ENCODE measurements around the gene GATAD1.
A peak's percentile ranks its signal among the peaks of the same experiment; 100 is the strongest.
"Not testable (repeated sequence)": the region's sequence is repeated elsewhere in the genome, so short reads cannot be mapped to it uniquely, and the experiment has no call there.

The GATAD1 gene, protein sequence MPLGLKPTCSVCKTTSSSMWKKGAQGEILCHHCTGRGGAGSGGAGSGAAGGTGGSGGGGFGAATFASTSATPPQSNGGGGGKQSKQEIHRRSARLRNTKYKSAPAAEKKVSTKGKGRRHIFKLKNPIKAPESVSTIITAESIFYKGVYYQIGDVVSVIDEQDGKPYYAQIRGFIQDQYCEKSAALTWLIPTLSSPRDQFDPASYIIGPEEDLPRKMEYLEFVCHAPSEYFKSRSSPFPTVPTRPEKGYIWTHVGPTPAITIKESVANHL

DNA sequence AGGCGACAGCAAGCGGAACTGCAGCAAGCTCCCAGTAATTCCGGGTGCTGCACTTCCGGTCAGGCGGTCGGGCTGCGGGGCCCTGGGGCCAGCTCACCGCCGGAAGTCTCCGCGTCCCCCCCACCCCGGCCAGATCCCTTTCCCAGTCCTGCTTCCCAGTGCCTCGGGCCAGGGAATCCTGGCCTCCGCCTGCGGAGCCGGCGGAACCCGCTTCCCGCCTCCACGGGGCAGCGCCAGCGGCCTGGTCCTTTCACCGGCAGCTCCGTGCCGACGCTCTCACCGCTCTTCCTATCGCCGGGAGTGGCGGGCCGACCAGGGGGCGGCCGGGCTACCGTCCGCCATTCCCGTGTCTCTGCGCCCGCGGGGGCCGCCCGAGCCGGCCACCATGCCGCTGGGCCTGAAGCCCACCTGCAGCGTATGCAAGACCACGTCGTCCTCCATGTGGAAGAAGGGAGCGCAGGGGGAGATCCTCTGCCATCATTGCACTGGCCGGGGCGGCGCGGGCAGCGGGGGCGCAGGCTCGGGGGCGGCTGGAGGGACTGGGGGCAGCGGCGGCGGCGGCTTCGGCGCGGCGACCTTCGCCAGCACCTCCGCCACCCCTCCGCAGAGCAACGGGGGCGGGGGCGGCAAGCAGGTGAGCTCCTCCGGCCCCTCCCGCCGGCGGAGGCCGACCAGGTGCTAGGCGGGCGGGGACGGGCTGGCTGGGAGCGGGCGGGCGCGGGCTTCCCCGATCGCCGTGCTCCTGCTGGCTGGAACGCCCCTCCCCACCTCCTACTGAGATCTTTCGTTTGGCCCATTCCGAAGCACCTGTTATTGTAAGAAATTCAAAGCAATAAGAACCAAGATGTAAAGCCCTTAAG lies at the start of gene GATAD1:
Gene GATAD1, plus strand, starts transcription at position 138 of the 860 bp plus-strand sequence. Its CDS starts 248 bp downstream, at position 386.
- peak; percentile 95 for DNase-seq

DNA sequence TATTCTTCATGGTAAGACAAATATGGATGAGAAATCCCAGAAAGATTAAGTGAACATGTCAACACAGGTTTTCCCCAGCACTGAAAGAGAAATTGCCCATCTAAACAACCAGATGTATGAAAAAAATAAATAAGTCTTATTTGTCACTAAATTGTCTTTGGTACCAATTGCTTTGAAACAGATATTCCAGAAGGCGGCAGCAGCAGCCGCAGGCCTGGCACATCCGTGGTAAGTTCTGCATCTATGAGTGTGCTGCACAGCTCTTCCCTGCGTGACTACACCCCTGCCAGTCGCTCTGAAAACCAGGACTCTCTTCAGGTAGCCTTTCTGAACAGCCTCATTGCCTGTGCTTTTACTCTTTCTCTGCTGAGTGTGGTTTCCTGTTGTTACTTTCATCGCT lies 49.7 kb upstream of the GATAD1 start:
- no peak for DNase-seq

DNA sequence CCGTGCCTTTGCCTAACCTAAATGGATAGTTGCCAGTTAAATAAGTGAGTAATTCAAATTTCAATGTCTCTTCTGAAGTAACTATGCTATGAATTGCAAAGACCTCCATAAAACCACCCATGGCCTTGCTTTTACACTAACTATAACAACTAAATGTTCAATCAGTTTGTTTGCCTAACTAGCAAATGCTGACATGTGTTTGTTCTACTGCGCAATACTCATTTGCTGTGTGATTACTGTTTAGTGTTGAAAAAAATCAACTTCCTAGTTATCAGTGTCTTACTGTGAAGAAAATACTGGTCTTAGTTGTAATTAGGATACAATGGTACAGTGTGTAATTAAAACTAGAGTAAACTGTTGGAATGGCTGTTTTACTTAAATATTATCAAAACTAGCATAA lies 47.3 kb upstream of the GATAD1 start:
- no peak for DNase-seq

DNA sequence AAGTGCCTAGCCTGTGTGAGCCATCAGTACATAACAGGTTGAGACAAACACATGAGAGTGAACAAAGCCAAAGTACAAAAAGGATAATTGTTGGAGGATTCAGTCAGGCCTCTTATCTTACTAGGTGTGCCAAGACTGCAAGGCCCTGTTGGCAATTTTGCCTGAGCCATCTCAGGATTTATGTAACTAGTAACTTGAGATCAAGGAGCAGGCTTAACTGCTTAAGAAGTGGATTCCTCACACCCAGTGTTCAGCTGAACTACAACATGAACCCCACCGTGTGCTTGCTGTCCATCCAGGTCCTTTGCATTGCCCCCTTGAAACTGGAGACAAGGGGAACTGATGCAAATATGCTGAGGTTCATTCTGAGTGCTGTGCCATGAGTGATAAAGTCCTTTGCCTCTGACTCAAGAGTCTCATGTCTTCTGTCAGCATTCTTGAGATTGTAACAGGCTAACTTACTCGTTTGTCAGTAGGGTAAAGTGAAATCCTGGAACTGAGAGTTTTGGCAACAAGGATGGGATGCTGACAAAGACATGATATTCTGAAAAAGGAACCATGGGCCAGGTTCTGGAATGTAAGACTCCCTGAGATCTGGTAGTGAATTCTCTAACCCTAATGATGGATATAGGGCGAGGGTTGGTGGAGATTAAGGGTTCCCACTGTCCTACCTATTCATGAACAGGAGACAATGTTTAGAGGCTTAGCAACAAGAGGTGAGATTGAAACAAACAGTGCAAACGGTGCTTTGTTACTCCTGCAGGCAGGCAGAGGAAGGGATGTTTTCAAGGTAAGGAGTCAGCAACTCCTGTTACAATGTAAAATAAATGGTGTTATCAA lies 44.1 kb upstream of the GATAD1 start:
- DNase-seq: no peak

DNA sequence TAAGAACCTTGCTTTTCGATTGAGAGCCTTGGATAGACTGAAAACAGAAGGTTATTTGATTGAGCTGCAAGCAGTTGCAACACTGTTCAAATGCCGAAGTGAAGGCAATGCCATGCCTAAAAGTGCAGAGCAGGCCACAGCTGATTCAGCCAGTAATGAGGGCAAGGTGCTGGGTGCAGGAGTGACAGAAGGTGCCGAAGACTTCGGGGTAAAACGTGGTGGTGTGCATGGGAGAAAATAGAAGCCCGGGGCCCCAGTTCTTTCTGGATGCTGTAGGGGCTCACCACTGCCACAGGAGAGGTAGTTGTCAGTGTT lies 43.6 kb upstream of the GATAD1 start:
- DNase-seq: no peak

- DNase-seq: no peak
Observed at GRCh38 chr7:92404170-92404614, 43.1 kb upstream of the GATAD1 start.

GRCh38 chr7:92409357-92409756 lies 37.9 kb upstream of the GATAD1 start:
- no peak for DNase-seq

DNA sequence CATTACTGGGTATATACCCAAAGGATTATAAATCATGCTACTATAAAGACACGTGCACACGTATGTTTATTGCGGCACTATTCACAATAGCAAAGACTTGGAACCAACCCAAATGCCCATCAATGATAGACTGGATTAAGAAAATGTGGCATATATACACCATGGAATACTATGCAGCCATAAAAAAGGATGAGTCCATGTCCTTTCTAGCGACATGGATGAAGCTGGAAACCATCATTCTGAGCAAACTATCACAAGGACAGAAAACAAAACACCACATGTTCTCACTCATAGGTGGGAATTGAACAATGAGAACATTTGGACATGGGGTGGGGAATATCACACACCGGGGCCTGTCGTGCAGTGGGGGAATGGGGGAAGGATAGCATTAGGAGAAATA lies 37.1 kb upstream of the GATAD1 start:
- DNase-seq: not testable (repeated sequence)

GRCh38 chr7:92412745-92413144 lies 34.5 kb upstream of the GATAD1 start:
- no peak for DNase-seq

DNA sequence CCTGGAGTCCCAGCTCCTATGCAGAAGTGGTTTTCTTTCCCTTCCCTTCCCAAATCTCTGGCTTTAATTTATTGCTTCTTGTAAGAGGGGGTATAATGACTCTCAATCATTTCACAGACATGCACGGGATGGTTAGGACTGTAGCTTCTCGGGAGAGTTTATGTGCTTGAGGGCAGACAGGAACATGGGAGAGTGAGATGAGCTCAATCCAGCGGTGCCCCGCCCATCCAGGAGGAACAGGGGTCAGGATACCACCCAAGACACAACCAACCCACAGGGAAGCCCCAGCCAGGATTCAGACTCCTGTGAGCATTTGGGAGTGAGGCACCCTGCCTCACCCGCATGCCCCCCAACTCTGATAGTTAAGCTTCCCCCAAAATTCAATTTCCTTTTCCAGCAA lies 33.7 kb upstream of the GATAD1 start:
- no peak for DNase-seq

DNA sequence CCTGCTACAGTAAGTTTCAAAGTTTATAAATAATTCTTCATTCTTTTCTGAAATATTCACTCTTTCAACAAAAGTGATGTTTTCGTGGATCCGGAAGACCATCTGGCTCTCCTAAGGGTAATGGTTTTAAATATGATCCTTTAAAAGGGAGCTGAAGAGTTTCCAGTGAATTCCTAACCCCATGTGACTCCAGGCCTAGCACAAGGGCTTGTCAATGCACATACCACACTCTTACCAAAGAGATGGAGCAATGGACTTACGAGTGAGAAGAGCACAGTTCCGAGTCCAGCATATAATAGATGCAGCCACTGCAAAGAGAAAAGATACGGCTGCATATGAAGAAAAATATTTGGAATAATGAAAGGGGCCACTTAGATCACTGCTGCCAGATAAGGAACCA lies 32.1 kb upstream of the GATAD1 start:
- DNase-seq: no peak

DNA sequence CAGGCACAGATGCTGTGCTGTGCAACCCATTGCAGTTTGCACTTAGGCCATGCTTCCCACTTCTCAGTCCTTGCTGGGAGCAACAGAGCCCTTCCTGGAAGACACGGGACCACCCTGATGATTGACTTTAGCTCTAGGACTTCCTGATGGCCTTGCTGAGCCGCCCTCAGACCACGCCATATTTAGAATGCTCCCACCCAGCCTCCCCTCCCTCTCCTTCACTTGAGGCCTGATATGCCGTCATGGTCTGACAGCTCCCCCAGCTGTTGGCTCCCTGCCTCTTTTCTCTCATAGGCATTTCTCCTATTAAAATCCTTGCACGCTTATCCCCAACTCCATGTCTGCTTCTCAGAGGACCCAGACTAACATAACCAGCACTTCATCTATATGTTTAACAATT lies 29.4 kb upstream of the GATAD1 start:
- DNase-seq: no peak

GRCh38 chr7:92421676-92422435 lies 25.4 kb upstream of the GATAD1 start:
- no peak for DNase-seq

- DNase-seq: no peak
Observed at GRCh38 chr7:92422926-92423325, 24.4 kb upstream of the GATAD1 start.

GRCh38 chr7:92423710-92424131 lies 23.6 kb upstream of the GATAD1 start:
- DNase-seq: no peak

GRCh38 chr7:92425311-92425947 lies 21.9 kb upstream of the GATAD1 start:
- DNase-seq: no peak

GRCh38 chr7:92427193-92427592 lies 20.1 kb upstream of the GATAD1 start:
- DNase-seq: no peak

GRCh38 chr7:92432299-92432946 lies 14.9 kb upstream of the GATAD1 start:
- DNase-seq: no peak

GRCh38 chr7:92433019-92433418 lies 14.3 kb upstream of the GATAD1 start:
- DNase-seq: no peak

GRCh38 chr7:92435542-92435941 lies 11.7 kb upstream of the GATAD1 start:
- no peak for DNase-seq

- DNase-seq: no peak
Observed at GRCh38 chr7:92436612-92437445, 10.5 kb upstream of the GATAD1 start.
